ENCODE measurements around the gene CSMD2.

GRCh38 chr1:33927721-33928120 is 237.3 kb downstream of the CSMD2 start:
- TF ChIP-seq CTCF (IDR thresholded peaks at IDR 0.05 in 2 of 3, conservative IDR thresholded peaks at IDR 0.05 in 1 of 3; ENCODE audit: borderline replicate concordance in 1 of 3, insufficient read depth in 1 of 3, low read depth in 2 of 3, low read length in 2 of 3) (no peak), RAD21 (IDR thresholded peaks at IDR 0.05; ENCODE audit: low read depth) (no peak), YY1 (IDR thresholded peaks at IDR 0.05; ENCODE audit: extremely low read depth, insufficient replicate concordance, low read depth, low read length) (no peak), POLR2A (IDR thresholded peaks at IDR 0.05; ENCODE audit: borderline replicate concordance, extremely low read depth, insufficient read depth, insufficient read length) (no peak)
